IPS DF 6.9 (cell line): ENCODE measurements around the gene PAIP1.
"Not testable (repeated sequence)": the region's sequence is repeated elsewhere in the genome, so short reads cannot be mapped to it uniquely, and the experiment has no call there.

ENCODE experiments used
- DNase-seq: peaks from one replicate; pipeline ENCODE4 v3.0.0-alpha.2; 2013; ENCODE audit warnings: low read depth, low spot score
- H3K27ac ChIP-seq: one replicate; pipeline ENCODE4 v1.5.1; 2013; ENCODE audit warnings: low read length, control low read depth
- H3K27me3 ChIP-seq: 2 replicates; pipeline ENCODE4 v1.6.1; 2013; ENCODE audit warnings: mild to moderate bottlenecking, low read length; ENCODE audit not compliant: control insufficient read depth, insufficient read depth
- H3K36me3 ChIP-seq: 2 replicates; pipeline ENCODE4 v1.6.1; 2013; ENCODE audit warnings: low read length; ENCODE audit not compliant: control insufficient read depth, insufficient read depth
- H3K4me1 ChIP-seq: 2 replicates; pipeline ENCODE4 v1.6.1; 2013; ENCODE audit warnings: low read length; ENCODE audit not compliant: control insufficient read depth, insufficient read depth
- H3K4me3 ChIP-seq: 2 replicates; pipeline ENCODE4 v1.5.1; 2013; ENCODE audit warnings: mild to moderate bottlenecking, low read length
- H3K9me3 ChIP-seq: 2 replicates; pipeline ENCODE4 v1.6.1; 2013; ENCODE audit warnings: low read length, inconsistent platforms; ENCODE audit not compliant: control insufficient read depth, insufficient read depth
- WGBS: extraction: QIAGEN DNeasy Blood & Tissue Kit; methylation state at CpG from one replicate; pipeline ENCODE4 v1.1.7; 2013; ENCODE audit warnings: mixed read lengths, missing lambda C conversion rate; ENCODE audit not compliant: insufficient read length, insufficient coverage; 5-methylcytosine and 5-hydroxymethylcytosine counted together

The PAIP1 gene, protein sequence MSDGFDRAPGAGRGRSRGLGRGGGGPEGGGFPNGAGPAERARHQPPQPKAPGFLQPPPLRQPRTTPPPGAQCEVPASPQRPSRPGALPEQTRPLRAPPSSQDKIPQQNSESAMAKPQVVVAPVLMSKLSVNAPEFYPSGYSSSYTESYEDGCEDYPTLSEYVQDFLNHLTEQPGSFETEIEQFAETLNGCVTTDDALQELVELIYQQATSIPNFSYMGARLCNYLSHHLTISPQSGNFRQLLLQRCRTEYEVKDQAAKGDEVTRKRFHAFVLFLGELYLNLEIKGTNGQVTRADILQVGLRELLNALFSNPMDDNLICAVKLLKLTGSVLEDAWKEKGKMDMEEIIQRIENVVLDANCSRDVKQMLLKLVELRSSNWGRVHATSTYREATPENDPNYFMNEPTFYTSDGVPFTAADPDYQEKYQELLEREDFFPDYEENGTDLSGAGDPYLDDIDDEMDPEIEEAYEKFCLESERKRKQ

DNA sequence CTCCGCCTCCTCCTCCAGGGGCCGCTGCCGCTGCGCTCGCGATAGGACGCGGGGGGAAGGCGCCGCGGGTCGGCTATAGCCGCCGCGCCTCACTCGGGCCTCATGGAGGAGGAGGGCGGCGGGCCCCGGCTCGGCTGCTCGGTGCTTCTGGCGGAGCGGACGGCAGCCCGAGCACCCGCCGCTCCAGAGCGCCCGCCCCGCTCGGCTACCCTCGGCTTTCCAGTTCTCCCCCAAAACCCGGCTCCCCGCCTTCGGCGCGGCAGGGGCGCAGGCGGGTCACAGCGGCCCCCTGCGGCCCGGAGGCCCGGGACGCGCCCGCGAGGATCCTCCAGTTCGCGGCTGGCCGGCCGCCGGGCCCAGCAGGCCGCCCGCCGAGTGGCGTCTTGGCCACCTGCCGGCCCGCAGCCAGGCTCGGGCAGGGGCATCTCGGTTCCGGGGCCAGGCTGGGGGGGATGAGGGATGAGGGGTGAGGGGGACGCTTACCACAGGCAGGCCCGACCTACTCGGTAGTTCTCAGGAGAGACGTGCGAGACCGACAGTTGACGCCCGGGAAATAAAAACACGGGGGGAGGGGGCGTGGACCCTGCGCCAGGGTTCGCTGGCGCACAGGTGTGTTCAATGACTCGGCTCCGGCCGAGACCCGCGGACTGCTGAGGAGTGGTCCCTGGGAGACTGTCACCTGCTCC lies at the start of gene PAIP1:
Gene PAIP1 (minus strand): TSS at position 221 of the 686 bp plus-strand sequence. CDS start 231 bp downstream, outside the sequence.
- WGBS: no CpG with 5 or more reads among the region's 79 CpGs
- Histone ChIP-seq H3K36me3 (no peaks in the 10 kb centered on the region; the same call in 1 of the 2 replicates), H3K9me3 (no peaks in the 10 kb centered on the region), H3K27me3 (0 out of 2 replicates have a peak, but pooled peaks cover 2% of the 10 kb centered on the region), H3K27ac (no peak within 1 kb of the TSS), H3K4me3 (peak within 1 kb of the TSS; percentile 74), H3K4me1 (no peaks in the 10 kb centered on the region)
- peak; percentile 37 for DNase-seq

DNA sequence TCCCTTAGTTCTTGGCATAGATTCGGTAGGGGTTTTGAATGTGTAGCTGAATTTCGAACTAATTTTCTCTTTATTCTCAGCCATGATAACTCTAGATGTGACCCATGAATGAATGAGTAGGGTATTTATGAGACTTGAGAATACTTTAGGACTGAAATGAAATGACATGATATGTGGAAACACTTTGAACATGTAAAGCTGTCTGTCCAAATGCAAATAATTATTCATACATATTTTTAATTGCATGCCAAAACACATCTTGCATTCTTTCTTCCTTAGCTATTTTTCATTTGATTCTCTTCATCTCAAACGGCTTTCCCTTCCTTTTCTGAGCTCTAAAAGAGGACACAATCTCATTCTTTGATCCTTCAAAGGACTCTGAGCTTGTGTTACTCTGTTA lies 49.5 kb upstream of the PAIP1 start:
- Histone ChIP-seq H3K4me3 (no peak overlapping the region), H3K27ac (no peak overlapping the region), H3K9me3 (no peaks in the 10 kb centered on the region), H3K36me3 (no peaks in the 10 kb centered on the region), H3K4me1 (no peaks in the 10 kb centered on the region), H3K27me3 (no peaks in the 10 kb centered on the region)
- DNase-seq: no peak
- no CpG with 5 or more reads among the region's 3 CpGs for WGBS

DNA sequence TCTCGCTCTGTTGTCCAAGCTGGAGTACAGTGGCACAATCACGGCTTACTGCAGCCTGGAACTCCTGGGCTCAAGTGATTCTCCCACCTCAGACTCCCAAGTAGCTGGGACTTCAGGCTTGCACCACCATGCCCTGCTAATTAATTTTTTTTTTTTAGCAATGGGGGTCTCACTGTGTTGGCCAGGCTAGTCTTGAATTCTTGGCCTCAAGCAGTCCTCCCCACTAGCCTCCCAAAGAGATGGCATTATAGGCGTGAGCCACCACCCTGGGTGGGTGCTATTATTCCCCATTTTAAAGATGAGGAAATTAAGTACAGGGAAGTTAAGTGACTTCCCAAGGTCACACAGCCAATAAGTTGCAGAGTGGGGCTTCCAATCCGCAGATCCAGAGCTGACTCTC lies 47.8 kb upstream of the PAIP1 start:
- no peaks in the 10 kb centered on the region for H3K27me3 ChIP-seq
- H3K36me3 ChIP-seq: no peaks in the 10 kb centered on the region
- no peak overlapping the region for H3K4me3 ChIP-seq
- H3K27ac ChIP-seq: no peak overlapping the region
- DNase-seq: no peak
- no CpG with 5 or more reads among the region's 4 CpGs for WGBS
- H3K4me1 ChIP-seq: no peaks in the 10 kb centered on the region
- H3K9me3 ChIP-seq: no peaks in the 10 kb centered on the region

DNA sequence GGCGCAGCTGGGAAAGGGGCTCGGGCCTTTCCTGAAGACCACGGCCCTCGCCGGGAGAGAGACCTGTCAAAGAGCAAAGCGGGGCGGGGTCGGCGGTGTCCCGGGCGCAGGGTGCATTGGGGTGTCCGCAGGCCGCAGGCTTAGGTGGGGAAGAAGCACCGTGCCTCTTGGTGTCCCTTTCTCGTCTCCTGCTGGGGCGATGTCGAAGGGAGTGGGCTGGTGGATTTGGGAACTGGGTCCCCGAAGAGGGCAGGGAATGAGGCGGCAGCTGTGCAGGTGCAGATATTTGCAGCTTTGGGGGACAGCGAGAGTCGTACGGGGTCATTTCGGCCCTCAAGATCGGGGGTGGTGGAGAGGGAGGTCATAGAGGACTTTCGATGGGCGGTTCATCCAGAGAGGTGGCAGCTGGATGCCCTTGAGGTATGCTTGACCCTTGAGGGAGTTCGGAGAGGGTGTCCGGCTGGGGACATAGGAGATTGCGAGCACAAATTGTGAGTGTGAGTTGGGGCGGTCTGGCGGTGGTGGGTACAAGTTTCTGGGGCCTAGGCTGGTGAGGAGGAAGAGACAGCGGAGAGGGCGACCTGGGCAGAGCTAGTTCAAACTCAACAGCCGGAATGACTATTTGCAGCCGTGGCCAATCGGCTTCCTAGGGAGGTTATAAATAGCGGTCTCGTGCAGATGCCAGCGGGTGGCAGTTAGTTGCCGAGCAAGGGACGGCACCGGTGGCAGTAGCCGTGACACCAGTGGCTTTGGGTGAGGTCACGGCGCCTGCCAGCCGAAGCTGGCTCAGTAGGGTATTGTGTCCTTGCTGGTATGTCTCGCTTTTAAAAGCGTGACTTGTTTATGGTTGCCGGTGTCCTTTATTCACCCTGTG lies 46.7 kb upstream of the PAIP1 start:
- H3K36me3 ChIP-seq: no peaks in the 10 kb centered on the region
- no peak overlapping the region for H3K27ac ChIP-seq
- H3K27me3 ChIP-seq: no peaks in the 10 kb centered on the region
- no peaks in the 10 kb centered on the region for H3K9me3 ChIP-seq
- no peak for DNase-seq
- WGBS: no CpG with 5 or more reads among the region's 49 CpGs
- peak overlapping the region; percentile 68; the same call in 1 of the 2 replicates for H3K4me3 ChIP-seq
- 0 out of 2 replicates have a peak, but pooled peaks cover 1% of the 10 kb centered on the region for H3K4me1 ChIP-seq

DNA sequence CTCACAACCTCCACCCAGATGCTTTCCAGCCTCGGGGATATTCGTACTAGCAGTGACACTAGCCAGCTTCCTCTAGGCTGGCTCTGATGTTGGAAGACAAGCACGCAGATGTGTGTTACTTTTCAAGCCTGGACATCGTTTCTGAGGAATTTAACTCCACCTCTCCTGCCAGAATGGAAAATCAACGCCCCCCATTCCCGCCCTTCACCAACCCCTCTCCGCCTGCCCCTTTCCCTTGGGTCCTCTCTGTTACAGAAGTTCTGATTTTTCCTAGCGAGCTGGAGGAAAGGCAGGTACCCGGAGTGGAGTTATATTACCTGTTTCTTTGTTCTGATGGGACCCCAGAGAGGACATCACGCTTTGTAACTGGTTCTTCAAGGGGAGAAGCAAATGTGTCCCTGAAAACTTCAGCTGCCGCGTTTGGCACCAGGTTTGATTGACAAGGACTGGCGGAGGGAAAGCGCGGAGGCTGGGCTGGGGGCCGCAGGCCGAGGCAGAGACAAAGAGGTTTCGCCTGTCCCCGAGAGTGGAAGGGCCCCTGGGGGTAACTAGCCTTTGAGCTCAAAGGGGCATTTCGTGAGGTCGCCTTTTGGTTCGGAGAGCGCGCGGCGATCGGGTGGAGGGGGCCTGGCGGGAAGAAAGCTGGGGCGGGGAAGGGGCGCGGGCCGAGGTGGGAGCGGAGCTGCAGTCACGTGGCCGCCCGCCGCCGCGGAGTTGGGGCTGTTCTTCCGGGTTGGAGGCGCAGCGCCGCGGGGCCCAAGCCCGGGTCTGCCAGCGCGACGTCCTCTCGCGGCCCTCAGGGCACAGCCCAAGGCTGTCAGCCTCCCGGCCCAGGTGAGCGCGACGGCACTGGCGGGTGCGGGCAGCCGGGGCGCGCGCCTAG lies 45.8 kb upstream of the PAIP1 start, which contains the start of gene NNT:
Gene NNT (plus strand): TSS at position 720 of the 883 bp plus-strand sequence. CDS start 6,016 bp downstream, outside the sequence.
- Histone ChIP-seq H3K4me3 (peak within 1 kb of the TSS; percentile 68; the same call in 1 of the 2 replicates), H3K27ac (no peak within 1 kb of the TSS), H3K9me3 (no peaks in the 10 kb centered on the region), H3K36me3 (no peaks in the 10 kb centered on the region), H3K4me1 (0 out of 2 replicates have a peak, but pooled peaks cover 1% of the 10 kb centered on the region), H3K27me3 (no peaks in the 10 kb centered on the region)
- no CpG with 5 or more reads among the region's 60 CpGs for WGBS
- no peak for DNase-seq

DNA sequence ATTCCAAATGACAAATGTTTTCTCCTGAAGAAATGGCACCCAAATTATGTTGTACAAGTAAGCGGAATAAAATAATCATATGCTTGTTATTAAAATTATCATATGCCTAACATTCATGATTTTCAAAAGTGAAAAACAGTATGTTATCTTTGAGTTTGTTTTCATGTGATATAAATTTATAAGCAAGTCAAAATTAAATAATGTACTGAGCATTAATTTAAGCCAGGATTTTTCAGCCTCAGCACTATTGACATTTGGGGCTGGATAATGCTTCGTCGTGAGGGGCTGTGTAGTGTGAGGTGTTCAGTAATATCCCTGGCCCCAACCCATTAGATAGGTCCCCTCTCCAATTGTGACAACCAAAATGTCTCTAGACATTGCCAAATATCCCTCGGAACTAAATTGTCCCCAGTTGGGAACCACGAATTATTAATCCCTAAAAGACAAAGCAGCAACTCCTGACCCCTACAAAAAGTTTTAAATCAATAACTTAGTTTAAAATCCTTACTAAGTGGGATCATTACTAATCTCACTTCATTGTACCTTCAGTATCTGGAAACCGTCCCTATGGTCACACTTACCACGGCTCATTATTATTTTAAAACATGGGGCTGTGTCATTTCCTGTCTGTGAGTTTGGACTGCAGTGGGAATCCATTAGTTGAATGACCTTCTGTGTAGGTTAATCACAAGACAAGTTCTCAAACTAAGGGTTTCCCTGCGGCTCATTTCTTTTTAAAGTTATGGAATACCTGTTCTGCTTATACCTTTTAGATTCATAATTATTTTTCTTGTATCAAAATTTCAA lies 44.8 kb upstream of the PAIP1 start:
- DNase-seq: no peak
- Histone ChIP-seq H3K27me3 (no peaks in the 10 kb centered on the region), H3K4me1 (0 out of 2 replicates have a peak, but pooled peaks cover 1% of the 10 kb centered on the region), H3K27ac (no peak overlapping the region), H3K9me3 (no peaks in the 10 kb centered on the region), H3K36me3 (no peaks in the 10 kb centered on the region), H3K4me3 (no peak overlapping the region)
- WGBS: no CpG with 5 or more reads among the region's 8 CpGs

DNA sequence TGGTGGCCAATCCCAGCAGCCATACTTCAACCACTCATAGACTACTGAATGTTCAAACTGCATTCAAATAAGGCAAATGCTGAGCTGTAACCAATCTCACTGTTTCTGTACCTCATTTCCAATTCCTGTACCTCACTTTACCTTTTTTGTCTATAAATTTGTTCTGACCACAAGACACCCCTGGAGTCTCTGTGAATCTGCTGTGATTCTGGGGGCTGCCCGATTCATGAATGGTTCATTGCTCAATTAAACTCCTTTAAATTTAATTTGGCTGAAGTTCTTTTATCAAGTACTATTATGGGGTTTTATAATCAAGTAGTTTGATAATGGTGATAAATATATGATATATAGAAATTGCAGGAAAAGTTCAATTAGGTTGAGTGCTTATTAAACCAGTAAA lies 42.0 kb upstream of the PAIP1 start:
- not testable (repeated sequence) for H3K27ac ChIP-seq, H3K27me3 ChIP-seq, DNase-seq, H3K36me3 ChIP-seq, H3K4me3 ChIP-seq, H3K9me3 ChIP-seq, H3K4me1 ChIP-seq
- WGBS: no CpG with 5 or more reads among the region's 1 CpG

DNA sequence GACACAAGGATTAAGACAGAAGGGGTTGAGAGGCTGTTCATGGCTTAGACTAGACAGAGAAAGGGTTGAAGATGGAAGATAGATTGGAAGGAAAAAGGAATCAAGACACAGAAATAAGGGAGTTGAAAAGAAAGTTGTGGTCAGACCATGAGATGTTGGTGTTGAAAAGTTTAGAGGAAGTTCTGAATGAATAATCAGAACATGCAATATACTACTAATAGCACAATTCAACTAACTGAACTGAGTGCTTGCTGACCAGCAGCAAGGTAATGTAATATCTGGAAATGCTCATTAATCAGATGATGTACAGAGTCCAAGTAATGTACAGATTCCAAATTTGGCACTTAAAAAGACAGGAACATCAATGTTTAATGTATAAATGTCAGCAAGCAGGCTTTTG lies 35.5 kb upstream of the PAIP1 start:
- no peaks in the 10 kb centered on the region for H3K36me3 ChIP-seq
- no peaks in the 10 kb centered on the region for H3K9me3 ChIP-seq
- no peak for DNase-seq
- no peaks in the 10 kb centered on the region for H3K4me1 ChIP-seq
- no peak overlapping the region for H3K4me3 ChIP-seq
- no peaks in the 10 kb centered on the region for H3K27me3 ChIP-seq
- no peak overlapping the region for H3K27ac ChIP-seq

DNA sequence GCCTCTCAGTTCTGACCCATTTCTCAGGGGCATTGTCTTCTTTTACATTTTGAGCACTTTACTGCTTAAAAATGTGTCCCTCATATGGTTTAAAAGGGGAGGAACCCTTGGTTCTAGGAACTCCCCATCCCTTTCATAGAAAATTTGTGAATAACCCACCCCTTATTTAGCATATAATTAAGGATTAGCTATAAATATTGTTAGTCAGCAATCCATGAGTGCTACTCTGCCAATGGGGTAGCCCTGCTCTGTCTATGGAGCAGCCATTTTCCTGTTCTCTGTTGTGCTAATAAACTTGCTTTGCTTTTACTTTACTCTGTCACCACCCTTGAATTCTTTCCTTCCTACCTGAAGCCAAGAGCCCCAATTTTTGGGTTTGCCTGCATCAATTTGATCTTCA lies 33.8 kb upstream of the PAIP1 start:
- Histone ChIP-seq H3K9me3 (no peaks in the 10 kb centered on the region), H3K27me3 (no peaks in the 10 kb centered on the region), H3K27ac (no peak overlapping the region), H3K4me3 (no peak overlapping the region), H3K36me3 (no peaks in the 10 kb centered on the region), H3K4me1 (no peaks in the 10 kb centered on the region)
- DNase-seq: no peak
